K562 (cell line): Measurements from ENCODE around the gene PGGHG. TPM values are rescaled to one million over a fixed set of nuclear protein-coding genes. Genes with fewer than 3 reads are reported as not detected.

Experiments used
- CREM ChIP-seq: IDR thresholded peaks from 2 replicates; pipeline ENCODE4 v1.6.1; 2014; ENCODE audit warnings: antibody characterized with exemption, low read depth
- EHMT2 ChIP-seq: fragments of 450-650 bp; IDR thresholded peaks from 2 replicates; pipeline ENCODE4 v1.6.1; 2018; ENCODE audit warnings: antibody characterized with exemption
- EZH2 ChIP-seq: IDR thresholded peaks from 2 replicates; pipeline ENCODE4 v1.6.1; 2012; ENCODE audit warnings: low read depth, mild to moderate bottlenecking, inconsistent platforms, low read length, borderline replicate concordance
- FOXJ2 ChIP-seq: fragments of 200-800 bp; sonication (Bioruptor generic); IDR thresholded peaks from 2 replicates; pipeline ENCODE4 v1.6.1; 2016; ENCODE audit warnings: missing genetic modification characterization, missing compliant biosample characterization
- HDAC3 ChIP-seq: fragments of 450-650 bp; IDR thresholded peaks from 2 replicates; pipeline ENCODE4 v1.6.1; 2018; ENCODE audit warnings: borderline replicate concordance, mild to moderate bottlenecking, moderate library complexity; ENCODE audit not compliant: partially characterized antibody
- HMG20A ChIP-seq: fragments of 450-650 bp; formaldehyde crosslinking; conservative IDR thresholded peaks from 2 replicates; pipeline ENCODE4 v1.4.0; 2020; ENCODE audit warnings: mild to moderate bottlenecking, mixed read lengths
- MTA2 ChIP-seq: fragments of 450-650 bp; IDR thresholded peaks from 2 replicates; pipeline ENCODE4 v1.6.1; 2016; ENCODE audit warnings: low read depth
- MYNN ChIP-seq, 2 experiments: sonication (generic); formaldehyde crosslinking in 1 of 2; IDR thresholded peaks; 2 replicates each; pipeline versions ENCODE4 v1.5.0 to v1.6.1; 2016 to 2020; ENCODE audit warnings: antibody characterized with exemption in 1 of 2, missing genetic modification reagents in 1 of 2
- NFRKB ChIP-seq: fragments of 450-650 bp; IDR thresholded peaks from 2 replicates; pipeline ENCODE4 v1.6.1; 2016; ENCODE audit warnings: low read depth
- NONO ChIP-seq, 2 experiments: fragments of 200-400 bp in 1 of 2; fragments of 450-650 bp in 1 of 2; formaldehyde crosslinking in 1 of 2; IDR thresholded peaks; 2 replicates each; pipeline ENCODE4 v1.6.1; 2017; ENCODE audit warnings: low read depth in 2 of 2, mild to moderate bottlenecking in 2 of 2, moderate library complexity in 2 of 2, low read length in 1 of 2
- PHB2 ChIP-seq: fragments of 450-650 bp; IDR thresholded peaks from 2 replicates; pipeline ENCODE4 v1.6.1; 2017; ENCODE audit warnings: low read depth
- SMAD2 ChIP-seq: fragments of 150-350 bp; IDR thresholded peaks from 2 replicates; pipeline ENCODE4 v1.6.1; 2014; ENCODE audit warnings: low read depth, mild to moderate bottlenecking, low read length
- SREBF1 ChIP-seq: fragments of 150-350 bp; IDR thresholded peaks from 2 replicates; pipeline ENCODE4 v1.6.1; 2014; ENCODE audit warnings: antibody characterized with exemption, low read depth, low read length, borderline replicate concordance
- TAF9B ChIP-seq: fragments of 450-650 bp; IDR thresholded peaks from 2 replicates; pipeline ENCODE4 v1.6.1; 2018; ENCODE audit warnings: mild to moderate bottlenecking; ENCODE audit not compliant: partially characterized antibody
- TCF7L2 ChIP-seq: fragments of 150-350 bp; IDR thresholded peaks from 2 replicates; pipeline ENCODE4 v1.6.1; 2016; ENCODE audit warnings: low read depth, mild to moderate bottlenecking, low read length, moderate library complexity
- ZBTB17 ChIP-seq: fragments of 450-650 bp; formaldehyde crosslinking; IDR thresholded peaks from 2 replicates; pipeline ENCODE4 v1.4.0; 2020; ENCODE audit warnings: mild to moderate bottlenecking
- ZFPM2 ChIP-seq: fragments of 250-450 bp; sonication (Bioruptor Pico); IDR thresholded peaks from 2 replicates; pipeline ENCODE4 v1.5.1; 2022; ENCODE audit warnings: mild to moderate bottlenecking
- ZNF76 ChIP-seq: fragments of 250-450 bp; sonication (Bioruptor Pico); IDR thresholded peaks from 2 replicates; pipeline ENCODE4 v1.4.0; 2020; ENCODE audit warnings: mild to moderate bottlenecking, moderate library complexity, borderline replicate concordance
- polyA plus RNA-seq, 8 experiments: library from polyadenylated mRNA; depleted of rRNA in 4 of 8; stranded (reverse) in 5 of 8; unstranded in 3 of 8; fragments of >200 nt; fragmentation: Nextera tagmentation in 2 of 8; fragmentation: Illumina TruSeq in 1 of 8; extraction: Ambion mirVana in 2 of 8; extraction: Trizol in 1 of 8; gene quantifications; 2 replicates each; pipeline versions ENCODE4 v1.2.1 to v1.2.3, GENCODE V29; 2011 to 2014; ENCODE audit warnings: inconsistent platforms in 1 of 8, missing spikeins in 1 of 8
- total RNA-seq, 7 experiments: library from RNA; depleted of rRNA in 6 of 7; stranded (reverse); fragments of >200 nt in 6 of 7; fragmentation: Illumina TruSeq in 2 of 7; extraction: Trizol in 2 of 7; gene quantifications; 2 replicates each; pipeline versions ENCODE4 v1.2.1 to v1.2.3, GENCODE V29; 2011 to 2021; ENCODE audit warnings: low replicate concordance in 1 of 7
- TF ChIP-seq, protein P1 (sequence below): fragments of 450-650 bp; formaldehyde crosslinking; IDR thresholded peaks from 2 replicates; pipeline ENCODE4 v1.4.0; 2020; ENCODE audit warnings: mild to moderate bottlenecking, moderate library complexity
- TF ChIP-seq, protein P2 (sequence below): fragments of 250-450 bp; sonication (Bioruptor Pico); IDR thresholded peaks from 2 replicates; pipeline ENCODE4 v1.6.1; 2021; ENCODE audit warnings: mild to moderate bottlenecking
- TF ChIP-seq, protein P3 (sequence below): fragments of 450-650 bp; IDR thresholded peaks from one replicate; pipeline ENCODE4 v1.6.1; 2018; ENCODE audit warnings: mild to moderate bottlenecking, moderate library complexity; ENCODE audit not compliant: partially characterized antibody
- TF ChIP-seq, protein P4 (sequence below): IDR thresholded peaks from 2 replicates; pipeline ENCODE4 v1.6.1; 2012; ENCODE audit warnings: low read depth, low read length, improper control_type of control experiment, borderline replicate concordance
- TF ChIP-seq, protein P5 (sequence below), 2 experiments: fragments of 450-650 bp; conservative IDR thresholded peaks; 2 replicates each; pipeline ENCODE4 v1.6.1; 2017; ENCODE audit warnings: mild to moderate bottlenecking in 2 of 2, moderate library complexity in 2 of 2

The PGGHG gene
- total and polyA plus RNA-seq, 9 of the 15 experiments (the other 6 are each of a cell fraction or from before 2014, with no cell fraction given) = 0.38 to 85.1 (median 18.1) TPM

DNA sequence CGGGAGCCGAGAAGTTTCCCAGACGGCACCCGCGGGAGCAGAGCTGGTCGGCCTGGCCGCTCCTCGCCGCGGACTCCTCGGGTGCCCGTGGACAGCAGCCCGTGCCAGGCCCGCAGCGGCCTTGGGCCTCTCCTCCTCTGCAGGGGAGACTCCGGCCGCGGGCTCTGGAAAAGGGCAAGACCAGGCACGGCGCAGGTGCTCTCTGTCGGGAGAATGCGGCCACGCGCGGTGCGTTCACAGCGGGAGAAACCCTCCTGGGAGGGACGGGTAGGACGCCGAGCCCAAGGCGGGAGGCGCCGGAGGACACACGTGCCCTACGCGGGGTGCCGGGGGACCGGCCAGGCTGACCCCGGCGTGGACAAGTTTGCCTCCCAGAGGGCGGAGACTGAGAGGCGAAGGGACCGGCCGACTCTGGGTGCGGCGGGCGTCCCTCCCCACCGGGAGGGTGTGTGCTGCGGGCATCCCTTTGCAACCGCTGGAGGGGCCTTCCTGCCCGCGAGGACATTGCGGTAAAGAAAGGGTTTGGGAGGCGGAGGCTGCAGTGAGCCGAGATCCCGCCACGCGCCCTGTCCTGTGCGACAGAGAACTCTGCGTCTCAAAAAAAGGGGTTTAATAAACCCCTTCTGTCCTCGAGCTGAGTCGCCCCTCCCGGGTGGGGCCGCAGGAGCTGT is 27.2 kb downstream of the PGGHG start (continued):
- TF ChIP-seq, protein P1, sequence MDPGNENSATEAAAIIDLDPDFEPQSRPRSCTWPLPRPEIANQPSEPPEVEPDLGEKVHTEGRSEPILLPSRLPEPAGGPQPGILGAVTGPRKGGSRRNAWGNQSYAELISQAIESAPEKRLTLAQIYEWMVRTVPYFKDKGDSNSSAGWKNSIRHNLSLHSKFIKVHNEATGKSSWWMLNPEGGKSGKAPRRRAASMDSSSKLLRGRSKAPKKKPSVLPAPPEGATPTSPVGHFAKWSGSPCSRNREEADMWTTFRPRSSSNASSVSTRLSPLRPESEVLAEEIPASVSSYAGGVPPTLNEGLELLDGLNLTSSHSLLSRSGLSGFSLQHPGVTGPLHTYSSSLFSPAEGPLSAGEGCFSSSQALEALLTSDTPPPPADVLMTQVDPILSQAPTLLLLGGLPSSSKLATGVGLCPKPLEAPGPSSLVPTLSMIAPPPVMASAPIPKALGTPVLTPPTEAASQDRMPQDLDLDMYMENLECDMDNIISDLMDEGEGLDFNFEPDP (CRISPR knock-in tag) = no peak
- TF ChIP-seq TAF9B = no peak
- no peak for TF ChIP-seq SREBF1
- TF ChIP-seq ZFPM2 = no peak
- TF ChIP-seq ZNF76 = no peak
- TF ChIP-seq, protein P2, sequence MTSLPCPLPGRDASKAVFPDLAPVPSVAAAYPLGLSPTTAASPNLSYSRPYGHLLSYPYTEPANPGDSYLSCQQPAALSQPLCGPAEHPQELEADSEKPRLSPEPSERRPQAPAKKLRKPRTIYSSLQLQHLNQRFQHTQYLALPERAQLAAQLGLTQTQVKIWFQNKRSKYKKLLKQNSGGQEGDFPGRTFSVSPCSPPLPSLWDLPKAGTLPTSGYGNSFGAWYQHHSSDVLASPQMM (CRISPR knock-in tag) = no peak
- no peak for TF ChIP-seq CREM
- TF ChIP-seq MYNN (IDR thresholded peaks at IDR 0.05) = peak; percentile 45; the same call in 1 of the 2 replicates
- TF ChIP-seq MYNN (CRISPR knock-in tag; IDR thresholded peaks at IDR 0.05) = no peak
- TF ChIP-seq, protein P3, sequence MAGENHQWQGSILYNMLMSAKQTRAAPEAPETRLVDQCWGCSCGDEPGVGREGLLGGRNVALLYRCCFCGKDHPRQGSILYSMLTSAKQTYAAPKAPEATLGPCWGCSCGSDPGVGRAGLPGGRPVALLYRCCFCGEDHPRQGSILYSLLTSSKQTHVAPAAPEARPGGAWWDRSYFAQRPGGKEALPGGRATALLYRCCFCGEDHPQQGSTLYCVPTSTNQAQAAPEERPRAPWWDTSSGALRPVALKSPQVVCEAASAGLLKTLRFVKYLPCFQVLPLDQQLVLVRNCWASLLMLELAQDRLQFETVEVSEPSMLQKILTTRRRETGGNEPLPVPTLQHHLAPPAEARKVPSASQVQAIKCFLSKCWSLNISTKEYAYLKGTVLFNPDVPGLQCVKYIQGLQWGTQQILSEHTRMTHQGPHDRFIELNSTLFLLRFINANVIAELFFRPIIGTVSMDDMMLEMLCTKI = no peak
- no peak for TF ChIP-seq SMAD2
- TF ChIP-seq NONO (IDR thresholded peaks at IDR 0.05; ENCODE audit: low read depth in 2 of 2, low read length in 1 of 2) = no peak
- TF ChIP-seq NFRKB = no peak
- TF ChIP-seq FOXJ2 (tag) = no peak
- TF ChIP-seq MTA2 = no peak
- TF ChIP-seq EHMT2 = no peak
- TF ChIP-seq HMG20A (CRISPR knock-in tag) = no peak
- TF ChIP-seq ZBTB17 (CRISPR knock-in tag) = no peak
- TF ChIP-seq, protein P4, sequence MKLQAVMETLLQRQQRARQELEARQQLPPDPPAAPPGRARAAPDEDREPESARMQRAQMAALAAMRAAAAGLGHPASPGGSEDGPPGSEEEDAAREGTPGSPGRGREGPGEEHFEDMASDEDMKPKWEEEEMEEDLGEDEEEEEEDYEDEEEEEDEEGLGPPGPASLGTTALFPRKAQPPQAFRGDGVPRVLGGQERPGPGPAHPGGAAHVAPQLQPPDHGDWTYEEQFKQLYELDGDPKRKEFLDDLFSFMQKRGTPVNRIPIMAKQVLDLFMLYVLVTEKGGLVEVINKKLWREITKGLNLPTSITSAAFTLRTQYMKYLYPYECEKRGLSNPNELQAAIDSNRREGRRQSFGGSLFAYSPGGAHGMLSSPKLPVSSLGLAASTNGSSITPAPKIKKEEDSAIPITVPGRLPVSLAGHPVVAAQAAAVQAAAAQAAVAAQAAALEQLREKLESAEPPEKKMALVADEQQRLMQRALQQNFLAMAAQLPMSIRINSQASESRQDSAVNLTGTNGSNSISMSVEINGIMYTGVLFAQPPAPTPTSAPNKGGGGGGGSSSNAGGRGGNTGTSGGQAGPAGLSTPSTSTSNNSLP = no peak
- TF ChIP-seq TCF7L2 = no peak
- TF ChIP-seq PHB2 = no peak
- TF ChIP-seq HDAC3 = no peak
- TF ChIP-seq, protein P5, sequence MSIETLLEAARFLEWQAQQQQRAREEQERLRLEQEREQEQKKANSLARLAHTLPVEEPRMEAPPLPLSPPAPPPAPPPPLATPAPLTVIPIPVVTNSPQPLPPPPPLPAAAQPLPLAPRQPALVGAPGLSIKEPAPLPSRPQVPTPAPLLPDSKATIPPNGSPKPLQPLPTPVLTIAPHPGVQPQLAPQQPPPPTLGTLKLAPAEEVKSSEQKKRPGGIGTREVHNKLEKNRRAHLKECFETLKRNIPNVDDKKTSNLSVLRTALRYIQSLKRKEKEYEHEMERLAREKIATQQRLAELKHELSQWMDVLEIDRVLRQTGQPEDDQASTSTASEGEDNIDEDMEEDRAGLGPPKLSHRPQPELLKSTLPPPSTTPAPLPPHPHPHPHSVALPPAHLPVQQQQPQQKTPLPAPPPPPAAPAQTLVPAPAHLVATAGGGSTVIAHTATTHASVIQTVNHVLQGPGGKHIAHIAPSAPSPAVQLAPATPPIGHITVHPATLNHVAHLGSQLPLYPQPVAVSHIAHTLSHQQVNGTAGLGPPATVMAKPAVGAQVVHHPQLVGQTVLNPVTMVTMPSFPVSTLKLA (conservative IDR thresholded peaks at IDR 0.05) = peak; percentile 35 to 76; a peak in 3 of 4 replicates
- TF ChIP-seq EZH2 = no peak
